Measurements from ENCODE around the gene FHDC1.
"Not testable (repeated sequence)": the region's sequence is repeated elsewhere in the genome, so short reads cannot be mapped to it uniquely, and the experiment has no call there.

FHDC1 gene

DNA sequence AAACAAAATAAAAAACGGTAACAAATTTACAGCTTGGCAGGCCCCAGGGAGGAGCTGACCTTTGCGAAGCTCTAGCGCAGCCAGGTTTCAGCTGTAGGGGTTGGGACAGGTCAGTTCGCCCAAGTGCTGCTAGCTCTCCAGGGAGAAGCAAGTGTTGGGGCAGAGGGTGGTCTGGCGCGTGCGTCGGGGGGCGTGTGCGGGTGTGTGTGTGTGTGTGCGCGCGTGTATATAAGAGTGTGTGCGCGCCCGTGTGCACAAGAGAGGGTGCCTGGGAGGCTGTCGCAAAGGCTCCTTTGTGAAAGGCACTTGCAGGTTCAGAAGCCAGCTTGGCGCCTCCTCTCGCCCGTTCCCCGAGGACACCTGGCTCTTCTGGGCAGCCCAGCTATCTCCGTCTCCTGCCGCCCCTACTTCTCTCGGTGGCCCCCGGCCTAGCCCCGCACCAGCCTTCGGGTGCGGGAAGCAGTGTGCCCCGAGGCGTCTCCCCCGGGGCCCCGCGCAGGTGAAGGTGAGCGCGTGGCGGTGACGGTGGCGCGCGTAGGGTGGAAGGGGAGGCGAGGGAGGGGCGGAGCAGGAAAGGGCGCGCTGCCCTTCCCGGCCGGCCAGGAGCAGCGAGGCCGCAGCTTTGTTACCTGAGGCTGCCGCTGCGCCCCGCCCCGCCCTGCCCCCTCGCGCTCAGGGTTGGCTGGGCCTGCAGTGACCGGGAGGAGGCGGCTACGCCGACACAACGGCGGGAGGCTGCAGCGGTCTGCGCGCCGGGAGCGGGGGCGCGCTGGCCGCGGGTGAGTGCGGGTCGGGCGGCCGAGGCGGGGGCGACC is at the start of gene FHDC1:
Gene FHDC1, plus strand, starts transcription at position 693 of the 815 bp plus-strand sequence. CDS start 6,735 bp downstream, outside the sequence.
- H3K4me3 ChIP-seq (ENCODE audit: low read depth, low read length): peak within 1 kb of the TSS; percentile 57
- DNase-seq (ENCODE audit: low read depth): no peak
- TF ChIP-seq CTCF (IDR thresholded peaks at IDR 0.05; ENCODE audit: low read depth, low read length, missing control alignments): no peak
- in situ Hi-C loops (cut with HindIII; ENCODE audit: low sequenced_read_pairs): no loop called here

- no peak for TF ChIP-seq CTCF (IDR thresholded peaks at IDR 0.05; ENCODE audit: low read depth, low read length, missing control alignments)
- no peak for DNase-seq (ENCODE audit: low read depth)
- H3K4me3 ChIP-seq (ENCODE audit: low read depth, low read length): no peak overlapping the region
- in situ Hi-C loops (cut with HindIII; ENCODE audit: low sequenced_read_pairs): no loop called here
Observed at GRCh38 chr4:152887981-152888380, 48.1 kb upstream of the FHDC1 start.

DNA sequence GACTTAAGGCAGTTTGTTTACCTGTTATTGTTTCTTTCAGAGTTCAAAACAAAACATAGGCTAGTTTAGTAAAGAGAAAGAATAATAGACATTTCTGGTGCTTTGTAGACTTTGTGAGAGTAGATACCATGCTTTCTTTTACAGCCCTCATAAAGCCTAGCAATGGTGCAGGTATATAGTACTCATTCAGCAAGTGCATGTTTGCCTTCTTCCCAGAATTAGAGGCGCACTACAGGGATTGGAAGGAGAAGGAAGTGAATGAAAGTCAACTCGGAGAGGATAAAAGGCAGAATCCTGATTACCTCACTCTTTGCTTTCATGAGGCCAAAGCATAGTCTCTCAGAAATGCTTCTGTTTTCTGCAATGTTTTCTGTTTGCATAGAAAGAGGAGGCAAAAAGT is 43.1 kb upstream of the FHDC1 start:
- no peak for TF ChIP-seq CTCF (IDR thresholded peaks at IDR 0.05; ENCODE audit: low read depth, low read length, missing control alignments)
- no peak for DNase-seq (ENCODE audit: low read depth)
- no peak overlapping the region for H3K4me3 ChIP-seq (ENCODE audit: low read depth, low read length)
- in situ Hi-C loops (cut with HindIII; ENCODE audit: low sequenced_read_pairs): no loop called here

DNA sequence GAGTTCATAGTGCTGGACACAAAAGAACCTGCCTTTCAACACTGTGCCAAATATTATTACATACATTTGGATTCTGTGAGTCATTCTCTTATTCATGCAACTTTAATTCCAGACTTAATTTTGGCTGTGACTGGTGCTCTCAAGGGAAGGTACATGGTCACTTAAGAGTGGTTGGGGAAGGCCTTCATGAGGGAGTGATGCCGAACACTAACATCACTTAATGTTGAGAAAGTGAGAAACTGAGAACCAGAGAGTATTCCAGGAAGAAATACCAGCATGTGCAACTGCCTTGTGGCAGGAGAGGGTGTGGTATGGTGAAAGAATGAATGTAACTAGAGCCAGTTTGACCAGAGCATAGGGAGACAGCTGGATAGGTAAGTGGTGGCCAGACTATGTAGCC is 41.5 kb upstream of the FHDC1 start:
- no peak for TF ChIP-seq CTCF (IDR thresholded peaks at IDR 0.05; ENCODE audit: low read depth, low read length, missing control alignments)
- no peak overlapping the region for H3K4me3 ChIP-seq (ENCODE audit: low read depth, low read length)
- in situ Hi-C loops (cut with HindIII; ENCODE audit: low sequenced_read_pairs): no loop called here
- DNase-seq (ENCODE audit: low read depth): peak; percentile 31

GRCh38 chr4:152896811-152897210 is 39.3 kb upstream of the FHDC1 start:
- no peak for TF ChIP-seq CTCF (IDR thresholded peaks at IDR 0.05; ENCODE audit: low read depth, low read length, missing control alignments)
- H3K4me3 ChIP-seq (ENCODE audit: low read depth, low read length): no peak overlapping the region
- in situ Hi-C loops (cut with HindIII; ENCODE audit: low sequenced_read_pairs): no loop called here
- DNase-seq (ENCODE audit: low read depth): no peak

- H3K4me3 ChIP-seq (ENCODE audit: low read depth, low read length); in situ Hi-C loops (cut with HindIII; ENCODE audit: low sequenced_read_pairs); DNase-seq (ENCODE audit: low read depth): not testable (repeated sequence)
Observed at GRCh38 chr4:152898133-152898532, 38.0 kb upstream of the FHDC1 start.

GRCh38 chr4:152898606-152899005 is 37.5 kb upstream of the FHDC1 start:
- DNase-seq (ENCODE audit: low read depth): no peak
- no peak overlapping the region for H3K4me3 ChIP-seq (ENCODE audit: low read depth, low read length)
- in situ Hi-C loops (cut with HindIII; ENCODE audit: low sequenced_read_pairs): no loop called here
- TF ChIP-seq CTCF (IDR thresholded peaks at IDR 0.05; ENCODE audit: low read depth, low read length, missing control alignments): no peak

Measured in astrocyte of the cerebellum (primary cell).